OCI-LY7 (cell line): ENCODE data around the gene PDZD2. TPM values are rescaled to one million over a fixed set of nuclear protein-coding genes. Genes with fewer than 3 reads are reported as not detected.

Experiments
- BruUV-seq: library from RNA; stranded (reverse); fragments of 400-500 nt; replicated peaks from 2 replicates; lab custom pipeline; 2021; lab: Mats Ljungman, UMichigan
- CTCF ChIA-PET: fragments of 300-600 bp; sonication (Branson Sonifier 250); formaldehyde crosslinking; loops from one replicate; lab custom pipeline; 2022; ENCODE audit warnings: antibody characterized with exemption; ENCODE audit not compliant: unreplicated experiment; lab: Charles Lee
- POLR2A ChIA-PET: fragments of 300-600 bp; sonication (Branson Sonifier 250); formaldehyde crosslinking; loops from one replicate; lab custom pipeline; 2022; ENCODE audit warnings: antibody characterized with exemption; lab: Charles Lee
- DNase-seq: peaks from one replicate; pipeline ENCODE4 v3.0.0-alpha.2; 2015; ENCODE audit warnings: low spot score
- H2AFZ ChIP-seq: fragments of 200-600 bp; sonication (generic), shearing (Covaris generic); 2 replicates; pipeline ENCODE4 v1.6.1; 2014; ENCODE audit warnings: mild to moderate bottlenecking, antibody characterized with exemption, low read length, moderate library complexity
- H3K27ac ChIP-seq: fragments of 200-600 bp; sonication (generic); 2 replicates; pipeline ENCODE4 v1.5.1; 2014; ENCODE audit warnings: mixed run types, low read depth, mild to moderate bottlenecking, moderate library complexity, low read length, inconsistent platforms; ENCODE audit not compliant: poor library complexity, severe bottlenecking
- H3K36me3 ChIP-seq: fragments of 200-600 bp; sonication (generic); 2 replicates; pipeline ENCODE4 v1.6.1; 2014; ENCODE audit warnings: mild to moderate bottlenecking, antibody characterized with exemption, low read length, moderate library complexity, mixed read lengths; ENCODE audit not compliant: insufficient read depth
- H3K4me1 ChIP-seq: fragments of 200-600 bp; sonication (generic); 2 replicates; pipeline ENCODE4 v1.5.1; 2014; ENCODE audit warnings: mild to moderate bottlenecking, low read length; ENCODE audit not compliant: insufficient read depth, poor library complexity, severe bottlenecking
- H3K4me2 ChIP-seq: fragments of 200-600 bp; sonication (generic); 2 replicates; pipeline ENCODE4 v1.6.1; 2014; ENCODE audit warnings: mild to moderate bottlenecking, low read length
- H3K4me3 ChIP-seq: fragments of 200-600 bp; sonication (generic); 2 replicates; pipeline ENCODE4 v1.5.1; 2014; ENCODE audit warnings: mild to moderate bottlenecking, low read depth, low read length; ENCODE audit not compliant: poor library complexity, severe bottlenecking
- H3K79me2 ChIP-seq: fragments of 200-600 bp; sonication (generic); 2 replicates; pipeline ENCODE4 v1.6.1; 2016; ENCODE audit warnings: low read depth, mild to moderate bottlenecking, low read length, moderate library complexity, mixed read lengths; ENCODE audit not compliant: insufficient read depth
- H3K9me2 ChIP-seq: fragments of 200-600 bp; sonication (generic); 2 replicates; pipeline ENCODE4 v1.6.1; 2016; ENCODE audit warnings: mild to moderate bottlenecking, low read length, mixed read lengths; ENCODE audit not compliant: insufficient read depth
- H3K9me3 ChIP-seq: fragments of 200-600 bp; sonication (generic); 2 replicates; pipeline ENCODE4 v1.6.1; 2014; ENCODE audit warnings: mild to moderate bottlenecking, mixed run types, low read length, mixed read lengths
- H4K20me1 ChIP-seq: fragments of 200-600 bp; sonication (generic); 2 replicates; pipeline ENCODE4 v1.6.1; 2014; ENCODE audit warnings: mild to moderate bottlenecking, antibody characterized with exemption, low read length, moderate library complexity, mixed read lengths; ENCODE audit not compliant: insufficient read depth
- EZH2phosphoT487 ChIP-seq: fragments of 200-600 bp; sonication (generic); IDR thresholded peaks from 2 replicates; pipeline ENCODE4 v1.6.1; 2018; ENCODE audit warnings: low read depth, borderline replicate concordance, mild to moderate bottlenecking, mixed run types, antibody characterized with exemption, low read length, moderate library complexity, mixed read lengths
- intact Hi-C: fragments of 100-400 bp; cut with micrococcal nuclease; formaldehyde crosslinking; loops from one replicate; pipeline ENCODE4 v1.10.0; 2022; ENCODE audit not compliant: unreplicated experiment
- total RNA-seq, 2 experiments: library from RNA; depleted of rRNA in 1 of 2; stranded (reverse); fragments of >200 nt in 1 of 2; shearing (Covaris generic) in 1 of 2; gene quantifications; 2 replicates each; pipeline ENCODE4 v1.2.3, GENCODE V29; 2014 to 2022
- TF ChIP-seq, protein P1 (sequence below): fragments of 200-600 bp; sonication (generic); conservative IDR thresholded peaks from 2 replicates; pipeline ENCODE4 v1.5.1; 2014; ENCODE audit warnings: mild to moderate bottlenecking, antibody characterized with exemption, low read length, moderate library complexity, mixed read lengths

Gene PDZD2
- total RNA-seq, 2 experiments from 2014 or later = 8.6 to 10.6 TPM

DNA sequence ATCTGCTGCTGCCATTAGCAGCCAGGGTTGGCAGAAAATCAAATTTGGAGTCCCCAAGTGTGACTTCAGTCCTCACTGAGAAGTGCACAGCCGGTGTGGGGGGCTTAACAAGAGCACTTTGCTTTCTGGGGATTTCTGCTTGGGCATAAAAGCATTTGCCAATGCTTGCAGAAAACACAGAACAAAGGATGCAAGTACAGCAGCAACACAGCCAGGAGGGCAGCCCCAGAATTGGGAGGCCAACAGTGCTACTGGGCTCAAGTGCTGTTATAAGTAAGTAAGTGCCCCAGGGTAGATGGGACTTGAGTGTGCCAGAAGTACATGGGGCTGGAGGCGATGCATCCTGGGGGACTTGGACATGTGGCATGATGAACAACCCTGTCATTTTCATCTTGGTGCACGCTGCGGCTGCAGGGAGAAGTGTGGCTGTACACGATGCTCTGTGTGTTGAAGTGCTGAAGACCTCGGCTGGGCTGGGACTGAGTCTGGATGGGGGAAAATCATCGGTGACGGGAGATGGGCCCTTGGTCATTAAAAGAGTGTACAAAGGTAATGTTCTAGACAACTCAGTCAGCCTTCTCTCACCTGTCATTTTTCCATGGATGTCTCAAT lies 461.9 kb downstream of the PDZD2 start:
- Histone ChIP-seq H2AFZ (no peak overlapping the region), H3K27ac (no peak overlapping the region), H3K79me2 (no peaks in the 10 kb centered on the region), H3K36me3 (peaks cover 50% of the 10 kb centered on the region; the same call in 1 of the 2 replicates), H4K20me1 (no peaks in the 10 kb centered on the region), H3K9me2 (no peaks in the 10 kb centered on the region), H3K9me3 (no peaks in the 10 kb centered on the region), H3K4me2 (no peak overlapping the region), H3K4me3 (no peak overlapping the region), H3K4me1 (no peaks in the 10 kb centered on the region)
- TF ChIP-seq EZH2phosphoT487 = no peak
- TF ChIP-seq, protein P1, sequence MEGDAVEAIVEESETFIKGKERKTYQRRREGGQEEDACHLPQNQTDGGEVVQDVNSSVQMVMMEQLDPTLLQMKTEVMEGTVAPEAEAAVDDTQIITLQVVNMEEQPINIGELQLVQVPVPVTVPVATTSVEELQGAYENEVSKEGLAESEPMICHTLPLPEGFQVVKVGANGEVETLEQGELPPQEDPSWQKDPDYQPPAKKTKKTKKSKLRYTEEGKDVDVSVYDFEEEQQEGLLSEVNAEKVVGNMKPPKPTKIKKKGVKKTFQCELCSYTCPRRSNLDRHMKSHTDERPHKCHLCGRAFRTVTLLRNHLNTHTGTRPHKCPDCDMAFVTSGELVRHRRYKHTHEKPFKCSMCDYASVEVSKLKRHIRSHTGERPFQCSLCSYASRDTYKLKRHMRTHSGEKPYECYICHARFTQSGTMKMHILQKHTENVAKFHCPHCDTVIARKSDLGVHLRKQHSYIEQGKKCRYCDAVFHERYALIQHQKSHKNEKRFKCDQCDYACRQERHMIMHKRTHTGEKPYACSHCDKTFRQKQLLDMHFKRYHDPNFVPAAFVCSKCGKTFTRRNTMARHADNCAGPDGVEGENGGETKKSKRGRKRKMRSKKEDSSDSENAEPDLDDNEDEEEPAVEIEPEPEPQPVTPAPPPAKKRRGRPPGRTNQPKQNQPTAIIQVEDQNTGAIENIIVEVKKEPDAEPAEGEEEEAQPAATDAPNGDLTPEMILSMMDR = no peak
- DNase-seq = no peak
- ChIA-PET CTCF (no interaction called here), POLR2A (no interaction called here)
- no TSS peak for BruUV-seq
- intact Hi-C loops = loop anchor here (10.0 kb wide), 1 partner anchor 224 kb away; no protein-coding TSS in a partner anchor

DNA sequence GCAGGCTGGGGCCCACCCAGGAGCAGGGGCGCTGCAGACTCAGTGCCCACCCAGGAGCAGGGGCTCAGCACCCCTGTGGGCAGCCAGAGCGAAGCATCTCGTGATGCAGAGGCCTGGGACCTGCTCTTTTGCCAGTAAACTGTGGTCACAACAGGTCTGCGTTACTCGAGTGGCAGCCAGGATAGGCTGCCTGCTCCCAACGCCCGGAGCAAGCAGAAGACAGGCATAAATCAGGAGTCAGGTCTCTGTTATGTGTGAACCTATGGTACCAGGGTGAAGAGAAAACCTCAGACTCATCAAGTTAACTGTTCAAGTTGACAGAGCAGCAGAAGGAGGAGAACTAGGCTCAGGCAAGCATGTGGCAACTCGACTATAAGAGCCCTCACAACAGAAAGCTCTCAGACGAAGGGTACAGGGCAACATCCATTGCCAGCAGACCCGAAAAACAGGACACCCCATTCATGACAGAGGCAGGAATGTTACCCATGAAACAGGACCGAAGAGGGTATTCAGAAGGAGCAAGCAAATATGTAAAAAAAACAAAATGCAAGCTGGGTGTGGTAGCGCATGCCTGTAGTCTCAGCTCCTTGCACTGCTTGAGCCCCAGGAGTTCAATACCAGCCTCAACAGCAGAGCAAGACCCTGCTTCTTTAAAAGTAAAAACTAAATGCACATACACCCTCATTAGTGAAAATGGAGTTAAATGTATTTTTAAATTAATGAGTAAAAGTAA lies 463.5 kb downstream of the PDZD2 start:
- Histone ChIP-seq H3K27ac (no peak overlapping the region), H3K4me3 (no peak overlapping the region), H3K4me2 (no peak overlapping the region), H3K36me3 (peaks cover 51% of the 10 kb centered on the region; the same call in 1 of the 2 replicates), H2AFZ (no peak overlapping the region), H3K79me2 (no peaks in the 10 kb centered on the region), H3K9me3 (no peaks in the 10 kb centered on the region), H4K20me1 (no peaks in the 10 kb centered on the region), H3K4me1 (no peaks in the 10 kb centered on the region), H3K9me2 (no peaks in the 10 kb centered on the region)
- BruUV-seq = no TSS peak
- POLR2A ChIA-PET = no interaction called here
- DNase-seq = no peak
- CTCF ChIA-PET = no interaction called here
- intact Hi-C loops = loop anchor here (10.0 kb wide), 1 partner anchor 222 kb away; no protein-coding TSS in a partner anchor
- TF ChIP-seq, protein P1 = no peak
- TF ChIP-seq EZH2phosphoT487 = no peak

DNA sequence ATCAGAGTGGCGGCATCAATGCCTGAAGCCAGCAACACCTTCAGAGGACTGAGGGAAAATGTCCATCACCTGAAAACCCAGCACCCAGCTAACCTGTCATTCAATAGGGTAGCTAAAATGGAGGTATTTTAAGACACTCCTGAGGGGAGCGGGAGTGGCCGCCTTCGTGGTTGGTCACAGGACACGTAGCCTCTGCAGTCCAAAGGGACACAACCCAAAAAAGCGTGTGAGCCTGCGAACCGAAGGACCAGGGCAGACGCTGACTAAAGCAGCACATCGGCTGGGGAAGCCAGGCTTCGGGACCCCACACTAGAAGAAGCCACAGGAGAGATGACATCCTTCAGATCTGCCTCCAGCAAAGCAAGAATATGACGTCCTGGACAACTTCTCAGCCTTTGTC lies 464.6 kb downstream of the PDZD2 start:
- no peaks in the 10 kb centered on the region for H4K20me1 ChIP-seq
- no TSS peak for BruUV-seq
- H3K9me3 ChIP-seq = no peaks in the 10 kb centered on the region
- POLR2A ChIA-PET = no interaction called here
- no peak for DNase-seq
- no peak overlapping the region for H3K4me2 ChIP-seq
- H3K79me2 ChIP-seq = no peaks in the 10 kb centered on the region
- H2AFZ ChIP-seq = no peak overlapping the region
- H3K4me1 ChIP-seq = no peaks in the 10 kb centered on the region
- CTCF ChIA-PET = no interaction called here
- H3K9me2 ChIP-seq = no peaks in the 10 kb centered on the region
- intact Hi-C loops = loop anchor here (10.0 kb wide), 1 partner anchor 221 kb away; no protein-coding TSS in a partner anchor
- TF ChIP-seq EZH2phosphoT487 = no peak
- TF ChIP-seq, protein P1 = no peak
- H3K4me3 ChIP-seq = no peak overlapping the region
- H3K27ac ChIP-seq = no peak overlapping the region
- peaks cover 53% of the 10 kb centered on the region; the same call in 1 of the 2 replicates for H3K36me3 ChIP-seq
